Measurements from ENCODE around the gene IQSEC1. TPM values are rescaled to one million over a fixed set of nuclear protein-coding genes. Genes with fewer than 3 reads are reported as not detected.

The IQSEC1 gene
- total and polyA plus RNA-seq, 2 of the 8 experiments (the other 6 are each of a cell fraction or from before 2014, with no cell fraction given) = 6.8 to 28.8 TPM

DNA sequence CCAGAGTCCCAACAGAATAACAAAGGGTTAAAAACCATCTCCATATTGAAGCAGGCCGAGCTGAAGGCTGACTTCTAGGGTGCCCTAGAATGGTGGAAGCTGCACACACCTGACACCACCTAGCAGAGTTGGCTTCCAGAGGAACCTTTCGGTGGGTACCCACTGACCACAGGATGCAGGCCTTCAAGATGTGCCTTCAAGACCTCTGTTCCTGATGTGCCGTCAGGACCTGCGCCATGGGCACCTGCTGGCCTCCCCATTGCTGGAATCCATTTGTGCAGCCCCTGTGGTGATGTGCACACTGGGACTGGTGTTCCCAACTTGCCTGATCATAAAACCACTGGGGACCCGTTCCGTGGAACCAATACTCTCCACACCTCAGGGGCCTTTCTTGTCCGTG is 196.2 kb downstream of the IQSEC1 start:
- no peak overlapping the region for H3K9ac ChIP-seq (replicated peaks in 1 of 4; ENCODE audit: extremely low read depth in 1 of 4, low read depth in 3 of 4, low read length in 3 of 4)
- no peak overlapping the region for H2BK5ac ChIP-seq (ENCODE audit: low read depth, low read length)
- no peak overlapping the region for H2AK5ac ChIP-seq (ENCODE audit: low read depth, low read length)
- H3K23ac ChIP-seq (ENCODE audit: insufficient read length) = no peak overlapping the region
- TF ChIP-seq MAFK (IDR thresholded peaks at IDR 0.05; ENCODE audit: low read depth, low read length) = no peak
- TF ChIP-seq RBBP5 (IDR thresholded peaks at IDR 0.05; ENCODE audit: borderline replicate concordance, low read depth, low read length) = no peak
- TF ChIP-seq HDAC2 (IDR thresholded peaks at IDR 0.05; ENCODE audit: borderline replicate concordance in 1 of 2, low read depth in 2 of 2, low read length in 2 of 2) = no peak
- TF ChIP-seq, protein P1, sequence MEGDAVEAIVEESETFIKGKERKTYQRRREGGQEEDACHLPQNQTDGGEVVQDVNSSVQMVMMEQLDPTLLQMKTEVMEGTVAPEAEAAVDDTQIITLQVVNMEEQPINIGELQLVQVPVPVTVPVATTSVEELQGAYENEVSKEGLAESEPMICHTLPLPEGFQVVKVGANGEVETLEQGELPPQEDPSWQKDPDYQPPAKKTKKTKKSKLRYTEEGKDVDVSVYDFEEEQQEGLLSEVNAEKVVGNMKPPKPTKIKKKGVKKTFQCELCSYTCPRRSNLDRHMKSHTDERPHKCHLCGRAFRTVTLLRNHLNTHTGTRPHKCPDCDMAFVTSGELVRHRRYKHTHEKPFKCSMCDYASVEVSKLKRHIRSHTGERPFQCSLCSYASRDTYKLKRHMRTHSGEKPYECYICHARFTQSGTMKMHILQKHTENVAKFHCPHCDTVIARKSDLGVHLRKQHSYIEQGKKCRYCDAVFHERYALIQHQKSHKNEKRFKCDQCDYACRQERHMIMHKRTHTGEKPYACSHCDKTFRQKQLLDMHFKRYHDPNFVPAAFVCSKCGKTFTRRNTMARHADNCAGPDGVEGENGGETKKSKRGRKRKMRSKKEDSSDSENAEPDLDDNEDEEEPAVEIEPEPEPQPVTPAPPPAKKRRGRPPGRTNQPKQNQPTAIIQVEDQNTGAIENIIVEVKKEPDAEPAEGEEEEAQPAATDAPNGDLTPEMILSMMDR (IDR thresholded peaks at IDR 0.05; ENCODE audit: control extremely low read depth in 1 of 3, insufficient read depth in 1 of 3, low read depth in 1 of 3, low read length in 3 of 3) = no peak
- no peak for TF ChIP-seq KDM4A (IDR thresholded peaks at IDR 0.05; ENCODE audit: low read depth, low read length, severe bottlenecking)
- no peak for TF ChIP-seq FOSL1 (IDR thresholded peaks at IDR 0.05; ENCODE audit: insufficient read depth, low read depth, low read length)
- no peak for TF ChIP-seq POU5F1 (IDR thresholded peaks at IDR 0.05; ENCODE audit: low read depth, low read length)
- TF ChIP-seq JUND (IDR thresholded peaks at IDR 0.05; ENCODE audit: low read length) = no peak
- no peak for TF ChIP-seq POLR2A (IDR thresholded peaks at IDR 0.05; ENCODE audit: control extremely low read depth in 1 of 2, low read depth in 2 of 2, low read length in 2 of 2)
- H4K20me1 ChIP-seq (replicated peaks in 1 of 2; ENCODE audit: control insufficient read depth in 1 of 2, insufficient read depth in 2 of 2, low read length in 2 of 2) = peaks cover 0 to 3% of the 10 kb centered on the region in 2 experiments
- H3K56ac ChIP-seq (replicated peaks; ENCODE audit: insufficient read length, low read depth, low read length) = no peak overlapping the region
- H3K23me2 ChIP-seq (ENCODE audit: low read depth, low read length) = no peaks in the 10 kb centered on the region; the same call in 1 of the 2 replicates
- H3K4ac ChIP-seq (replicated peaks; ENCODE audit: insufficient read length, low read depth, low read length) = no peak overlapping the region
- H3K27me3 ChIP-seq (replicated peaks in 1 of 4; ENCODE audit: control insufficient read depth in 3 of 4, extremely low read depth in 1 of 4, insufficient read depth in 3 of 4, low read length in 3 of 4) = peaks cover 0 to 15% (median 8%) of the 10 kb centered on the region in 4 experiments; a peak in 3 of 7 replicates
- no peaks in the 10 kb centered on the region for H3K9me3 ChIP-seq (ENCODE audit: insufficient read depth in 2 of 2, low read depth in 1 of 2, low read length in 1 of 2)
- H3K4me2 ChIP-seq (ENCODE audit: insufficient read depth in 1 of 2, low read depth in 2 of 2, low read length in 2 of 2) = no peak overlapping the region; a peak in 1 of 4 replicates
- H3K18ac ChIP-seq (ENCODE audit: extremely low read depth, low read length) = no peak overlapping the region
- no peak overlapping the region for H4K5ac ChIP-seq (ENCODE audit: insufficient read length, low read depth, low read length)
- FAIRE-seq (no peak), DNase-seq (ENCODE audit: low read depth in 1 of 2, low spot score in 2 of 2) (no peak)
- H2BK20ac ChIP-seq (ENCODE audit: low read length) = no peak overlapping the region
- no peaks in the 10 kb centered on the region for H3K79me2 ChIP-seq (ENCODE audit: control insufficient read depth in 1 of 2, insufficient read depth in 2 of 2, low read length in 2 of 2)
- H4K8ac ChIP-seq (ENCODE audit: extremely low read depth, insufficient read depth, low read length) = no peak overlapping the region; the same call in 1 of the 2 replicates
- H3K36me3 ChIP-seq (ENCODE audit: control insufficient read depth in 2 of 4, insufficient read depth in 4 of 4, low read length in 3 of 4) = no peaks in the 10 kb centered on the region
- no peak overlapping the region for H2AFZ ChIP-seq (ENCODE audit: low read length)
- POLR2A ChIA-PET (ENCODE audit: partially characterized antibody) = interaction anchor here (0.6 to 2.2 kb wide), 6 partner anchors 11 to 1732 kb away, joined by 3 to 11 read pairs (median 4); no protein-coding TSS in a partner anchor
- peaks cover 0 to 3% (median 0%) of the 10 kb centered on the region in 4 experiments; a peak in 2 of 7 replicates for H3K4me1 ChIP-seq (replicated peaks in 1 of 4; ENCODE audit: control insufficient read depth in 3 of 4, insufficient read depth in 4 of 4, low read length in 3 of 4)
- WGBS, 2 experiments (ENCODE audit: extremely low coverage in 1 of 2, insufficient coverage in 1 of 2, insufficient read length in 1 of 2, insufficient replicate concordance in 2 of 2, low coverage in 1 of 2, low lambda C conversion rate in 2 of 2, missing lambda C conversion rate in 1 of 2) = 91% methylated on average over 7 of the region's 7 CpGs; no CpG with 5 or more reads in 1 of the 2 experiments
- no peak overlapping the region for H3K27ac ChIP-seq (ENCODE audit: low read depth, low read length)
- H2BK12ac ChIP-seq (ENCODE audit: low read depth, low read length) = no peak overlapping the region
- H2BK120ac ChIP-seq (replicated peaks; ENCODE audit: low read depth, low read length) = no peak overlapping the region
- no peak overlapping the region for H4K91ac ChIP-seq (replicated peaks; ENCODE audit: insufficient read length, low read length)
- H3K4me3 ChIP-seq (ENCODE audit: extremely low read depth in 1 of 4, insufficient read depth in 2 of 4, low read depth in 3 of 4, low read length in 4 of 4) = no peak overlapping the region
- no peaks in the 10 kb centered on the region for H3K79me1 ChIP-seq (ENCODE audit: low read depth, low read length)
- H2BK15ac ChIP-seq (ENCODE audit: low read length) = no peak overlapping the region
- CTCF ChIA-PET (ENCODE audit: partially characterized antibody) = interaction anchor here (0.8 to 21.3 kb wide), 9 partner anchors 10 to 320 kb away, joined by 3 to 353 read pairs (median 4); partner anchors contain the start of genes MKRN2 and RPL32
- no peak overlapping the region for H3K14ac ChIP-seq (ENCODE audit: insufficient read length)
